ENCODE measurements around the gene GPRC5A.

Gene GPRC5A

DNA sequence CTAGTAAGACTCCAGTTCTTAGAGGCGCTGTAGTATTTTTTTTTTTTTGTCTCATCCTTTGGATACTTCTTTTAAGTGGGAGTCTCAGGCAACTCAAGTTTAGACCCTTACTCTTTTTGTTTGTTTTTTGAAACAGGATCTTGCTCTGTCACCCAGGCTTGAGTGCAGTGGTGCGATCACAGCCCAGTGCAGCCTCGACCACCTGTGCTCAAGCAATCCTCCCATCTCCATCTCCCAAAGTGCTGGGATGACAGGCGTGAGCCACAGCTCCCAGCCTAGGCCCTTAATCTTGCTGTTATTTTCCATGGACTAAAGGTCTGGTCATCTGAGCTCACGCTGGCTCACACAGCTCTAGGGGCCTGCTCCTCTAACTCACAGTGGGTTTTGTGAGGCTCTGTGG lies 21.3 kb downstream of the GPRC5A start:
- no peak overlapping the region for H3K9ac ChIP-seq (ENCODE audit: low read depth, low read length)
- H3K4me1 ChIP-seq (ENCODE audit: control insufficient read depth, insufficient read depth, low read length): peaks cover 14% of the 10 kb centered on the region; the same call in 1 of the 2 replicates
- H3K36me3 ChIP-seq (ENCODE audit: control insufficient read depth, insufficient read depth, low read length): no peaks in the 10 kb centered on the region
- no peaks in the 10 kb centered on the region for H3K27me3 ChIP-seq (ENCODE audit: control insufficient read depth, insufficient read depth, low read length)
- no peak overlapping the region for H3K27ac ChIP-seq (ENCODE audit: low read depth, low read length)
- H3K9me3 ChIP-seq (ENCODE audit: control insufficient read depth, insufficient read depth, low read length): no peaks in the 10 kb centered on the region
- no peak overlapping the region for H3K4me3 ChIP-seq (ENCODE audit: low read depth, low read length)

DNA sequence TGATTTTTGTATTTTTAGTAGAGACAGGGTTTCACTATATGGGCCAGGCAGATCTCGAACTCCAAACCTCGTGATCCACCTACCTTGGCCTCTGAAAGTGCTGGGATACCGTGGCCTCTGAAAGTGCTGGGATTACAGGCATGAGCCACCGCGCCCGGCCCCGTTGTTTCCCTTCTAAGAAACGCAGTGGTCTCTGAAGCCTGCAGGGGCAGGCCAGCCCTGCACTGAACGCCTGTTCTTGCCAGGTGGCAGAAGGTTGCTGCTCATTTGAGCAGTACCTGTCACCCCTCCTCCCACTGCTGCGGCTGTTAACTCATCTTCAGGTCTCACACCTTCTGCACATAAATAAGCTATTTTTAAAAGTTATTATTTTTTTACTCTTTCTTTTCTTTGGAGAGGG lies 24.3 kb downstream of the GPRC5A start:
- Histone ChIP-seq H3K27ac (ENCODE audit: low read depth, low read length) (no peak overlapping the region), H3K4me1 (ENCODE audit: control insufficient read depth, insufficient read depth, low read length) (peaks cover 14% of the 10 kb centered on the region; the same call in 1 of the 2 replicates), H3K4me3 (ENCODE audit: low read depth, low read length) (no peak overlapping the region), H3K27me3 (ENCODE audit: control insufficient read depth, insufficient read depth, low read length) (no peaks in the 10 kb centered on the region), H3K9me3 (ENCODE audit: control insufficient read depth, insufficient read depth, low read length) (no peaks in the 10 kb centered on the region), H3K36me3 (ENCODE audit: control insufficient read depth, insufficient read depth, low read length) (no peaks in the 10 kb centered on the region), H3K9ac (ENCODE audit: low read depth, low read length) (no peak overlapping the region)

DNA sequence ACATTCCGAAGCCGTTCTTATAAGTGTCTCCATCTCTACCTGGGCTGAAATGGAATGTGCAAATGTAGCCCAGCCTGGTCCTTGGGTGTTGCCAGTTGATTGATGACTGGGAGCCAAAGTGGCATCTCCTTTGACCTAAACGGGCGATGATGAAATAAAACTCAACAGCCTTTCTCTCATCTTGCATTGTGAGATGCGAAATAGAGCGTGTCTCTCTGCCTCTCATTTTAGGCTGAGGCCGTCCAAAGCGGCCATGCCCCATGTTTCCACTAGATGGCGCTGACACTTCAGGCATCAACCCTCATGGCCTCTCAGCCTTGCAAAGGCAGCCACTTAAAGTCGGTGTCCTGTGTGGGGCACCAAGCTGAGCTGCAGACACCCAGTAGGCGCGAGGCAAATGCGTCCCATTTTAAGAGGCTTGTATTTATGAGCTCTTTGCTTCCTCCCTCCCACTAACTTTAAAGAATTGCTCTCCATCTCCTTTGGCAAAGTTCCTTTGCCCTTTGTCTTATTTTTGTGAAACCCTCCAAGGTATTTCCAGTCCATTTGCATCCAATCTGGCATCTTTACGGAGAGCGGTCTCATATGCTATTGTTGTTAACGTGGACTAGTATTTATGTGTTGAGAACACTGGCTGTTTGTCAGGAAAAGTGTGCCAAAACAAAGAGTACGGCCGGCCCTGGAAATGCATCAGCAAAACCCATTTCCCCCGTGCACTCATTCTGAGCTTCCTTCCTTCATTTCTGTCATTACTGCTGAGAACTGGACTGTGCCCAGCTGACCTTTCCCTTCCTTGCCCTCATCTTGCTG lies 25.0 kb downstream of the GPRC5A start:
- Histone ChIP-seq H3K9me3 (ENCODE audit: control insufficient read depth, insufficient read depth, low read length) (no peaks in the 10 kb centered on the region), H3K27me3 (ENCODE audit: control insufficient read depth, insufficient read depth, low read length) (no peaks in the 10 kb centered on the region), H3K27ac (ENCODE audit: low read depth, low read length) (no peak overlapping the region), H3K9ac (ENCODE audit: low read depth, low read length) (no peak overlapping the region), H3K4me1 (ENCODE audit: control insufficient read depth, insufficient read depth, low read length) (peaks cover 14% of the 10 kb centered on the region; the same call in 1 of the 2 replicates), H3K36me3 (ENCODE audit: control insufficient read depth, insufficient read depth, low read length) (no peaks in the 10 kb centered on the region), H3K4me3 (ENCODE audit: low read depth, low read length) (no peak overlapping the region)

DNA sequence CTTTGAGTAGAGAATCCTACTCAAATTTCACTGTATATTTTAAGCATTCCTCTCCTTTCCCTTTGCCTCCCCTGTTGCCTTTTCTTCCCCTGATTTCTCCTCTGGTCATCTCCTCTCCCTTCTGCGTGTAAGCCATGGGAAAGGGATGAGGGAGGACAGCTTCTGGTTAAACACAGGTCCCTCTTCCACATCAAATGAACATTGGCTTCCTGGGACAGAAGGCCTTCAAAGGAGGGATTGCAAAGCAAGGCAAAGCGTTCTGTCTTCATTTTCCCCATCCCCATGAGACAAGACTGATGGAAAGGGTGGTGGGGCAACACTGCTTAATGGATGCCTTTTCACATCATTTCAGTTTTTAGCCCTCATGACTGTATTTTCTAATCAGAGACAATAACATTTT lies 26.2 kb downstream of the GPRC5A start:
- Histone ChIP-seq H3K9me3 (ENCODE audit: control insufficient read depth, insufficient read depth, low read length) (no peaks in the 10 kb centered on the region), H3K36me3 (ENCODE audit: control insufficient read depth, insufficient read depth, low read length) (no peaks in the 10 kb centered on the region), H3K27me3 (ENCODE audit: control insufficient read depth, insufficient read depth, low read length) (no peaks in the 10 kb centered on the region)

DNA sequence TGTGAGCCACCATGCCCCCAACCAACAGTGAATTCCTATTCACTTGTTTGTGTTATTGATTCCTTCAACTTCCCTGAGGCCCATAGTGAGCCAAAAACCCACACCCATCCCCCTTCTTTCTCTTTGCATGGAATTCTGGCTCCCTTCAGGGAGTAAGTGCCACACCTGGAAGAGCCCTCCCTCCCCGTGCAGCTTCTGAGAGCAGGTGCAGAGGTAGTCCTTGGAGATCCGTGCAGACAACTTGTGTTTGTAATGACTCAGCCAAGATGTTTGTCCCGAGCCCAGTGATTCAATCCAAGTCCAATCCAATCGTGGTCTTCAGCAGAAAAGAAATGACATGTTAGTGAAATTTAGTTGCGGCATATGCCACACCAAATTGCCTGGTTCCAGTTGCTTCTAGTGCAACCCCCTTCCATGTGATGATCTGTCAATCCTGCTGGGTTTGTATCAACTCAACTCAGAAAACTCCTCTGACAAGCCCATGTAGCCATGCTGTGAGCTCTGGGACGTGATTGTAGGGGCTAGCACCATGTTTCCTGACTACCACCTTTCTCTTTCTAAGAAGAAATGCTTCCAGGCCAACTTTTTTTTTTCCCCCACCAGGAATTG lies 27.5 kb downstream of the GPRC5A start:
- Histone ChIP-seq H3K4me1 (ENCODE audit: control insufficient read depth, insufficient read depth, low read length) (peaks cover 19% of the 10 kb centered on the region; the same call in 1 of the 2 replicates), H3K36me3 (ENCODE audit: control insufficient read depth, insufficient read depth, low read length) (no peaks in the 10 kb centered on the region), H3K9ac (ENCODE audit: low read depth, low read length) (no peak overlapping the region), H3K4me3 (ENCODE audit: low read depth, low read length) (no peak overlapping the region), H3K27ac (ENCODE audit: low read depth, low read length) (no peak overlapping the region), H3K9me3 (ENCODE audit: control insufficient read depth, insufficient read depth, low read length) (no peaks in the 10 kb centered on the region), H3K27me3 (ENCODE audit: control insufficient read depth, insufficient read depth, low read length) (no peaks in the 10 kb centered on the region)

More for the DNA sequence above, 26.2 kb downstream of the GPRC5A start:
- Histone ChIP-seq H3K9ac (ENCODE audit: low read depth, low read length) (no peak overlapping the region), H3K4me3 (ENCODE audit: low read depth, low read length) (no peak overlapping the region), H3K27ac (ENCODE audit: low read depth, low read length) (no peak overlapping the region), H3K4me1 (ENCODE audit: control insufficient read depth, insufficient read depth, low read length) (peaks cover 20% of the 10 kb centered on the region; the same call in 1 of the 2 replicates)

DNA sequence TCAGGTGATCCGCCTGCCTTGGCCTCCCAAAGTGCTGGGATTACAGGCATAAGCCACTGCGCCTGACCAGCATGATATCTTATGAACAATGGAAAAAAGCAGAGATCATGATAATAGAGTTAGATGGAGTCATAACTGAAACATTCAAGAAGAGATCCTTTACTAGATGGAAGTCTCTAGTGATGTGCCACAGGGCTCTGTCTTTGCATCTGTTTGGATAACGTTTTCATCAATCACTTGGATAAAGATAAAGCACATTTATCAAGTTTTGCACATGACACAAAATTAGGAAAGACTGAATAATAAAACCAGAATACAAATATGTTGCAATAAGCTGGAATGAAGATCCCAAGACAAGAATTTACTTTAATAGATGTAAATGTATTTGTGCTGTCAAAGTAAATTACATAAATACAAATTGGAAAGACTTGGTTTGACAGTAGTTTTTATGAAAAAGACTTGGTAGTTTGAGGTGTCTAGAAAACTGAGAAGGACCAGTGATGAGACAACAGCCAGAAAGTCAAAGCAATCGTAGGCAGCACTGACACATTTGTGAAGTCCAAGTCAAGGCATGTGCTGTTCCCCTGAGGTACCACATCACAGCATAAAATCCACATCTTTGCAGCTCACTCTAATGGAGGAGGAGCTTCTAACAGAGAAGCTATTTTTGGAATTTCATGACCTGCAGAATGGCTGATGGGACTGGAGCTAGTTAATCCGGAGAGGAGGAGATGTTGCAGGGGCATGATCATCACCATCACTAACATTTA lies 28.5 kb downstream of the GPRC5A start:
- Histone ChIP-seq H3K27ac (ENCODE audit: low read depth, low read length) (no peak overlapping the region), H3K36me3 (ENCODE audit: control insufficient read depth, insufficient read depth, low read length) (no peaks in the 10 kb centered on the region), H3K9ac (ENCODE audit: low read depth, low read length) (no peak overlapping the region), H3K4me3 (ENCODE audit: low read depth, low read length) (no peak overlapping the region), H3K9me3 (ENCODE audit: control insufficient read depth, insufficient read depth, low read length) (no peaks in the 10 kb centered on the region), H3K4me1 (ENCODE audit: control insufficient read depth, insufficient read depth, low read length) (peaks cover 16% of the 10 kb centered on the region; the same call in 1 of the 2 replicates), H3K27me3 (ENCODE audit: control insufficient read depth, insufficient read depth, low read length) (no peaks in the 10 kb centered on the region)

DNA sequence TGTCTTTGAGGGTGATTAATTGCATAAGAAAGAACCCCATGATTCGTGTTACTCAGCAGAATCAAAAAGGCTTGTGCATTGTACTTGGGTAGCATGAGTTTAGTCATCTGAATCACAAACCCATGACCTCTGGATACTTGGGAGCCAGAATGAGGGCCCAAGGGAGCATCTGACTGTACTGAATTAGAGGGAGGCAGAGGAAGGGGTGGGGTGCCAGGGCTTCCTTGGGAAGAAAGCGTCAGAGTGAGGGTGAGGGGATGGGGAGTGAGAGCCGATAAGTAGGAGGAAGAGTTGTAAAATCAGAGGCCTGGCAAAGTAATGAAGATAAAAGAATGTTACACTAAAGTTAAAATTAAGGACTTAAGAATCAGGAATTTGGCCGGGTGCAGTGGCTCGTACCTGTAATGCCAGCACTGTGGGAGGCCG lies 30.8 kb downstream of the GPRC5A start:
- Histone ChIP-seq H3K4me1 (ENCODE audit: control insufficient read depth, insufficient read depth, low read length) (peaks cover 8% of the 10 kb centered on the region; the same call in 1 of the 2 replicates), H3K9ac (ENCODE audit: low read depth, low read length) (no peak overlapping the region), H3K9me3 (ENCODE audit: control insufficient read depth, insufficient read depth, low read length) (no peaks in the 10 kb centered on the region), H3K27ac (ENCODE audit: low read depth, low read length) (no peak overlapping the region), H3K27me3 (ENCODE audit: control insufficient read depth, insufficient read depth, low read length) (no peaks in the 10 kb centered on the region), H3K36me3 (ENCODE audit: control insufficient read depth, insufficient read depth, low read length) (no peaks in the 10 kb centered on the region), H3K4me3 (ENCODE audit: low read depth, low read length) (no peak overlapping the region)

DNA sequence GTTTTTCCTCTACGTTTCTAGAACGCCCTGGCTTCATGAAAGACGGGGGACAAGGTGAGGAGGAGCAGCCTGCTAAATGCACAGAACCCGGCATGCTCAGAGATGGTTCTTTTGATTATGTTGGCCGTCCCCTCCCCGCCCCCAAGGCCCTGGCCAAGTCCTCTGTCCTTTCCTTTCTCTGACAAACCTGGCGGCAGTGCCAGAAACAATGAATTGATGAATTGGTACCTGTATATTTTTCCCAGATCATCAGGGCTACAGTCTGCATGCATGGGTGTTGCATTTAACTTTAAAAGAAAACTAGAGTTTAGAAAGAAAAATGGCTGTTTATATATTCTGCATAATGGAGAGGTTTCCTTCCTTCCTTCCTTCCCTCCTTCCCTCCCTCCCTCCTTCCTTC lies 31.6 kb downstream of the GPRC5A start:
- Histone ChIP-seq H3K27me3 (ENCODE audit: control insufficient read depth, insufficient read depth, low read length) (no peaks in the 10 kb centered on the region), H3K36me3 (ENCODE audit: control insufficient read depth, insufficient read depth, low read length) (no peaks in the 10 kb centered on the region), H3K9ac (ENCODE audit: low read depth, low read length) (no peak overlapping the region), H3K9me3 (ENCODE audit: control insufficient read depth, insufficient read depth, low read length) (no peaks in the 10 kb centered on the region), H3K4me1 (ENCODE audit: control insufficient read depth, insufficient read depth, low read length) (peaks cover 8% of the 10 kb centered on the region; the same call in 1 of the 2 replicates), H3K4me3 (ENCODE audit: low read depth, low read length) (no peak overlapping the region), H3K27ac (ENCODE audit: low read depth, low read length) (no peak overlapping the region)

DNA sequence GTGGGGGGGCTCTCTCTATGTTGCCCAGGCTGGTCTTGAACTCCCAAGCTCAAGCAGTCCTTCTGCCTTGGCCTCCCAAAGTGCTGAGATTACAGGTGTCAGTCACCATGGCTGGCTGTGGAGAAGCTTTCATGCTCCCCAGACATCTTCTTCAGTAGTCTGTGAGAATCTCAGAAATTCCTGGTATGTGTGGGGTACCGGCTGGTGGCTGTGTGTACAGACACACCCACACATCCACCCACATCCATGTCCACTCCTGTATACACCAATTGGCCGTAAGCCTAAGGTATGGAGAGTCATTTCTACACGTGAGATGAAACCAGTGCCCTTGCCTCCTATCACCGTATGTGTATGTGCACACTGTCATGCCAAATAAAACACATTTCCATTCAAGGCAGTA lies 32.8 kb downstream of the GPRC5A start:
- Histone ChIP-seq H3K9me3 (ENCODE audit: control insufficient read depth, insufficient read depth, low read length) (no peaks in the 10 kb centered on the region), H3K4me1 (ENCODE audit: control insufficient read depth, insufficient read depth, low read length) (peaks cover 8% of the 10 kb centered on the region; the same call in 1 of the 2 replicates), H3K27ac (ENCODE audit: low read depth, low read length) (no peak overlapping the region), H3K9ac (ENCODE audit: low read depth, low read length) (no peak overlapping the region), H3K36me3 (ENCODE audit: control insufficient read depth, insufficient read depth, low read length) (no peaks in the 10 kb centered on the region), H3K4me3 (ENCODE audit: low read depth, low read length) (no peak overlapping the region), H3K27me3 (ENCODE audit: control insufficient read depth, insufficient read depth, low read length) (no peaks in the 10 kb centered on the region)

DNA sequence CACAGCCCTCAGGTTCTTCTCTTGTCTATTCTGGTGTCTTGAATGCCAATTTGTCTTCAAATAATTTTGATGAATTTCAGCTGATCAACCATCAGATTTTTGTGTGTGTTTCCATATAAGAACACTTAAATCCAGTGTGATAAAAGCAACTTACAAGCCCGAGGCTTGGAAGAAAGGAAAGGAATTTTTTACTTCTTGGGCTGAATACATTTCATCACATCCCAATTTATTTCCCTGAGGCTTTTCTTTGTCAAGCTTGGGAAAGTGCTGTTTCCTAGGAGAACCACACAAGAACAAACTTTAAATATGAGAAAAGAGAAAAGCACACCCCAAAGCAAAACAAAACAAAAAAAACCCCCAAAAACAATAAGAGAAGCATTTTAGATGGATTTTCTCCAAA lies 34.0 kb downstream of the GPRC5A start:
- H3K27ac ChIP-seq (ENCODE audit: low read depth, low read length): no peak overlapping the region
- peaks cover 8% of the 10 kb centered on the region; the same call in 1 of the 2 replicates for H3K4me1 ChIP-seq (ENCODE audit: control insufficient read depth, insufficient read depth, low read length)
- no peaks in the 10 kb centered on the region for H3K9me3 ChIP-seq (ENCODE audit: control insufficient read depth, insufficient read depth, low read length)
- H3K9ac ChIP-seq (ENCODE audit: low read depth, low read length): no peak overlapping the region
- H3K36me3 ChIP-seq (ENCODE audit: control insufficient read depth, insufficient read depth, low read length): no peaks in the 10 kb centered on the region
- H3K4me3 ChIP-seq (ENCODE audit: low read depth, low read length): no peak overlapping the region
- no peaks in the 10 kb centered on the region for H3K27me3 ChIP-seq (ENCODE audit: control insufficient read depth, insufficient read depth, low read length)
